HFF-Myc (cell line): Measurements from ENCODE around the gene SPI1.

Source experiments
- DNase-seq: peaks from one replicate; pipeline ENCODE4 v3.0.0-alpha.2; 2011; ENCODE audit warnings: low read depth; ENCODE audit errors: extremely low read depth
- H3K4me3 ChIP-seq: replicated peaks from 2 replicates; pipeline ENCODE4 v1.5.1; 2011; ENCODE audit warnings: low read depth, mild to moderate bottlenecking, control low read depth, low read length
- CTCF ChIP-seq: IDR thresholded peaks from 2 replicates; pipeline ENCODE4 v1.5.1; 2012; ENCODE audit warnings: mild to moderate bottlenecking, low read depth, low read length, control low read depth; ENCODE audit errors: missing control alignments

The SPI1 gene

GRCh38 chr11:47383071-47383470, 4.7 kb upstream of the SPI1 start:
- no peak for DNase-seq
- H3K4me3 ChIP-seq = no peak overlapping the region
- TF ChIP-seq CTCF = no peak

GRCh38 chr11:47380078-47380477, 1.7 kb upstream of the SPI1 start:
- no peak for DNase-seq
- no peak overlapping the region for H3K4me3 ChIP-seq
- no peak for TF ChIP-seq CTCF

GRCh38 chr11:47379317-47379716, 970 bp upstream of the SPI1 start:
- no peak for DNase-seq
- no peak overlapping the region for H3K4me3 ChIP-seq
- no peak for TF ChIP-seq CTCF

GRCh38 chr11:47378836-47379170, 456 bp upstream of the SPI1 start:
- no peak for TF ChIP-seq CTCF
- no peak for DNase-seq
- H3K4me3 ChIP-seq = no peak overlapping the region

GRCh38 chr11:47377571-47378009, 757 bp downstream of the SPI1 start:
- no peak for TF ChIP-seq CTCF
- no peak overlapping the region for H3K4me3 ChIP-seq

GRCh38 chr11:47376525-47377371, 1.6 kb downstream of the SPI1 start:
- H3K4me3 ChIP-seq = no peak overlapping the region
- DNase-seq = no peak
- no peak for TF ChIP-seq CTCF

More at GRCh38 chr11:47377571-47378009, 757 bp downstream of the SPI1 start:
- DNase-seq = no peak
